ENCODE data around the gene NCKAP5. TPM values are rescaled to one million over a fixed set of nuclear protein-coding genes. Genes with fewer than 3 reads are reported as not detected.
"Not testable (repeated sequence)": the region's sequence is repeated elsewhere in the genome, so short reads cannot be mapped to it uniquely, and the experiment has no call there.

Gene NCKAP5
- total and polyA plus RNA-seq, 2 experiments from 2014 or later, result 0.65 to 0.86 TPM

GRCh38 chr2:133525090-133525489 is 43.2 kb downstream of the NCKAP5 start:
- H3K4me3 ChIP-seq, result no peak overlapping the region
- H4K20me1 ChIP-seq (ENCODE audit: insufficient read depth), result no peaks in the 10 kb centered on the region
- no peaks in the 10 kb centered on the region for H3F3A ChIP-seq (ENCODE audit: insufficient read depth)
- H3K4me1 ChIP-seq (ENCODE audit: insufficient read depth), result no peaks in the 10 kb centered on the region
- no peak overlapping the region for H3K9ac ChIP-seq
- no peak overlapping the region for H3K27ac ChIP-seq
- no peak for DNase-seq
- H3K27me3 ChIP-seq (replicated peaks; ENCODE audit: insufficient read depth), result no peaks in the 10 kb centered on the region
- no peak overlapping the region for H3K4me2 ChIP-seq (ENCODE audit: unreplicated experiment)
- 39 to 49% methylated on average over 2 of the region's 2 CpGs for WGBS, 2 experiments (ENCODE audit: low coverage in 1 of 2, low lambda C conversion rate in 2 of 2, missing lambda C conversion rate in 2 of 2)
- H3K9me2 ChIP-seq (ENCODE audit: insufficient read depth), result no peaks in the 10 kb centered on the region
- H3K79me2 ChIP-seq (ENCODE audit: insufficient read depth), result no peaks in the 10 kb centered on the region
- no peaks in the 10 kb centered on the region for H3K36me3 ChIP-seq (ENCODE audit: low read depth)
- no peaks in the 10 kb centered on the region for H3K9me3 ChIP-seq (ENCODE audit: low read depth)
- in situ Hi-C loops (cut with MboI), result no loop called here
- H2AFZ ChIP-seq, result no peak overlapping the region
- TF ChIP-seq EZH2 (IDR thresholded peaks at IDR 0.05; ENCODE audit: insufficient read depth, poor library complexity, severe bottlenecking) (no peak), EZH2phosphoT487 (IDR thresholded peaks at IDR 0.05; ENCODE audit: insufficient read depth, low read depth) (no peak)

- in situ Hi-C loops (cut with MboI), result no loop called here
- no peak for DNase-seq
- Histone ChIP-seq H3K27me3 (replicated peaks; ENCODE audit: insufficient read depth) (no peaks in the 10 kb centered on the region), H3K36me3 (ENCODE audit: low read depth) (no peaks in the 10 kb centered on the region), H3K4me1 (ENCODE audit: insufficient read depth) (no peaks in the 10 kb centered on the region), H3K79me2 (ENCODE audit: insufficient read depth) (no peaks in the 10 kb centered on the region), H4K20me1 (ENCODE audit: insufficient read depth) (no peaks in the 10 kb centered on the region), H3K27ac (no peak overlapping the region), H3F3A (ENCODE audit: insufficient read depth) (no peaks in the 10 kb centered on the region), H3K9me2 (ENCODE audit: insufficient read depth) (no peaks in the 10 kb centered on the region), H3K9me3 (ENCODE audit: low read depth) (no peaks in the 10 kb centered on the region), H3K4me2 (ENCODE audit: unreplicated experiment) (no peak overlapping the region), H2AFZ (no peak overlapping the region), H3K9ac (no peak overlapping the region), H3K4me3 (no peak overlapping the region)
- TF ChIP-seq EZH2 (IDR thresholded peaks at IDR 0.05; ENCODE audit: insufficient read depth, poor library complexity, severe bottlenecking), result no peak
- 76 to 83% methylated on average over 5 of the region's 5 CpGs for WGBS, 2 experiments (ENCODE audit: low coverage in 1 of 2, low lambda C conversion rate in 2 of 2, missing lambda C conversion rate in 2 of 2)
Measured at GRCh38 chr2:133523406-133523805, 44.9 kb downstream of the NCKAP5 start.

GRCh38 chr2:133522204-133522603 is 46.1 kb downstream of the NCKAP5 start:
- Histone ChIP-seq H3K9me2 (ENCODE audit: insufficient read depth) (no peaks in the 10 kb centered on the region), H3K9me3 (ENCODE audit: low read depth) (no peaks in the 10 kb centered on the region), H3K27ac (no peak overlapping the region), H3K36me3 (ENCODE audit: low read depth) (no peaks in the 10 kb centered on the region), H3K4me2 (ENCODE audit: unreplicated experiment) (no peak overlapping the region), H3F3A (ENCODE audit: insufficient read depth) (no peaks in the 10 kb centered on the region), H4K20me1 (ENCODE audit: insufficient read depth) (no peaks in the 10 kb centered on the region), H3K79me2 (ENCODE audit: insufficient read depth) (no peaks in the 10 kb centered on the region), H3K27me3 (replicated peaks; ENCODE audit: insufficient read depth) (no peaks in the 10 kb centered on the region), H3K4me3 (no peak overlapping the region), H3K4me1 (ENCODE audit: insufficient read depth) (no peaks in the 10 kb centered on the region), H2AFZ (no peak overlapping the region), H3K9ac (no peak overlapping the region)
- TF ChIP-seq EZH2phosphoT487 (IDR thresholded peaks at IDR 0.05; ENCODE audit: insufficient read depth, low read depth) (no peak), EZH2 (IDR thresholded peaks at IDR 0.05; ENCODE audit: insufficient read depth, poor library complexity, severe bottlenecking) (no peak)
- 81 to 95% methylated on average over 1 of the region's 1 CpG for WGBS, 2 experiments (ENCODE audit: low coverage in 1 of 2, low lambda C conversion rate in 2 of 2, missing lambda C conversion rate in 2 of 2)
- in situ Hi-C loops (cut with MboI), result no loop called here
- DNase-seq, result no peak

GRCh38 chr2:133521146-133521745 is 47.0 kb downstream of the NCKAP5 start:
- in situ Hi-C loops (cut with MboI), result no loop called here
- TF ChIP-seq EZH2phosphoT487 (IDR thresholded peaks at IDR 0.05; ENCODE audit: insufficient read depth, low read depth) (no peak), EZH2 (IDR thresholded peaks at IDR 0.05; ENCODE audit: insufficient read depth, poor library complexity, severe bottlenecking) (no peak)
- H3K79me2 ChIP-seq (ENCODE audit: insufficient read depth), result no peaks in the 10 kb centered on the region
- no peaks in the 10 kb centered on the region for H3K9me3 ChIP-seq (ENCODE audit: low read depth)
- H3K4me1 ChIP-seq (ENCODE audit: insufficient read depth), result no peaks in the 10 kb centered on the region
- no peaks in the 10 kb centered on the region for H3K36me3 ChIP-seq (ENCODE audit: low read depth)
- no peak for DNase-seq
- no peaks in the 10 kb centered on the region for H3K9me2 ChIP-seq (ENCODE audit: insufficient read depth)
- no peak overlapping the region for H3K4me3 ChIP-seq
- H3F3A ChIP-seq (ENCODE audit: insufficient read depth), result no peaks in the 10 kb centered on the region
- H3K27me3 ChIP-seq (replicated peaks; ENCODE audit: insufficient read depth), result no peaks in the 10 kb centered on the region
- no peak overlapping the region for H3K9ac ChIP-seq
- no peak overlapping the region for H3K27ac ChIP-seq
- no peak overlapping the region for H2AFZ ChIP-seq
- H3K4me2 ChIP-seq (ENCODE audit: unreplicated experiment), result no peak overlapping the region
- 57 to 68% methylated on average over 3 of the region's 3 CpGs for WGBS, 2 experiments (ENCODE audit: low coverage in 1 of 2, low lambda C conversion rate in 2 of 2, missing lambda C conversion rate in 2 of 2)
- no peaks in the 10 kb centered on the region; the same call in 1 of the 2 replicates for H4K20me1 ChIP-seq (ENCODE audit: insufficient read depth)

GRCh38 chr2:133519677-133520076 is 48.6 kb downstream of the NCKAP5 start:
- H3K27me3 ChIP-seq (replicated peaks; ENCODE audit: insufficient read depth); H3F3A ChIP-seq (ENCODE audit: insufficient read depth); H3K9me3 ChIP-seq (ENCODE audit: low read depth); H3K9ac ChIP-seq; H3K27ac ChIP-seq; in situ Hi-C loops (cut with MboI); H3K79me2 ChIP-seq (ENCODE audit: insufficient read depth); H3K4me2 ChIP-seq (ENCODE audit: unreplicated experiment); H4K20me1 ChIP-seq (ENCODE audit: insufficient read depth); H3K4me3 ChIP-seq; H2AFZ ChIP-seq; H3K36me3 ChIP-seq (ENCODE audit: low read depth); H3K4me1 ChIP-seq (ENCODE audit: insufficient read depth); H3K9me2 ChIP-seq (ENCODE audit: insufficient read depth): not testable (repeated sequence)
- peak; percentile 4 for DNase-seq
- 50 to 71% methylated on average over 5 to 7 of the region's 7 CpGs for WGBS, 2 experiments (ENCODE audit: low coverage in 1 of 2, low lambda C conversion rate in 2 of 2, missing lambda C conversion rate in 2 of 2)

Measured in GM23248 (cell line).